Measurements from ENCODE around the gene SPDYE18. TPM values are rescaled to one million over a fixed set of nuclear protein-coding genes. Genes with fewer than 3 reads are reported as not detected.

Gene SPDYE18, protein sequence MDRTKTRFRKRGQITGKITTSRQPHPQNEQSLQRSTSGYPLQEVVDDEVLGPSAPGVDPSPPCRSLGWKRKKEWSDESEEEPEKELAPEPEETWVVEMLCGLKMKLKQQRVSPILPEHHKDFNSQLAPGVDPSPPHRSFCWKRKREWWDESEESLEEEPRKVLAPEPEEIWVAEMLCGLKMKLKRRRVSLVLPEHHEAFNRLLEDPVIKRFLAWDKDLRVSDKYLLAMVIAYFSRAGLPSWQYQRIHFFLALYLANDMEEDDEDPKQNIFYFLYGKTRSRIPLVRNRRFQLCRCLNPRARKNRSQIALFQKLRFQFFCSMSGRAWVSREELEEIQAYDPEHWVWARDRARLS
- 0.26 TPM in 1 of 2 replicates, not detected in the other for total RNA-seq

DNA sequence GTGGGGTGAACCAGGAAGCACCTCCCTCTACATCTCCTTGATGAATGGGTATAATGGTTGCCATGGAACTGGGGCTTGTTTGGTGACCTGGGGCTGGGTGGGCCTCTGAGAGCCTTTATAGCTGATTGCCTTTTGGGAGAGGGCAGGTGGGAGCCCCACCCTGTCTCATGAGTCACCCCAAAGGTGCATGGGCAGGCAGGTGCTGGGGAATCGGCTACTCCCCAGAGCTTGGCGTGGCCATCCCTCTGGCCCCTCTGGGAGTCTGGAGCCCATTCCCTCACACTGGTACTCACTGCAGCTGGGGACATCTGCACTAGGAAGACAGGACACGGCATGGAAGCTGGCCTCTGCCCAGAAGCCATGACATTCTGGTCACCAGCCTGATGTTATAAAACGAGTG is at the start of gene SPDYE18:
TSS of gene SPDYE18 (minus strand) at position 2 of the 400 bp plus-strand sequence. CDS start 2,046 bp downstream, outside the sequence.

DNA sequence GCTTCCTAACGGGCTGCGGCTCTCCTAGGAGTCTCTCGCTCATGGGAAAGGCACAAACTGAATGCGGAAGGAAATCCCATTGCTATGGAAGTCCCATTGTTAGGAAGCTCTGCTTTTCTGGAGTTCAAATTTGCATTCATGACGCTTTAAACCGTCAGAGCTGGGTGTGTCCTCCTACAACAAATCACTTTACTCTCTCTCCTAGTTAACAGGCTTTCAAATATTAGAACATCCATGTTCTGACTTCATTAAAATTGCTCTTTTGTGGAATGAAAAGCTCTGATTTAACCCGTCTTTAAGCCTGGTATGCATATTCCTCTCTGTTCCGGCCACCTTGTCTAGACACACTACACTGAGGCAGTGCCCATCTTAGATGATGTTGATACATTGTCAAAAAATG is 30.1 kb downstream of the SPDYE18 start, which contains the start of gene SPDYE17:
TSS of gene SPDYE17 (minus strand) at position 101 of the 400 bp plus-strand sequence. CDS start 1,791 bp downstream, outside the sequence.

Small RNAs within 50 kb of the gene (small RNA-seq; reads per million reads assigned to genes)
- not detected for gene RF00019

Other genes starting within 250 kb of the SPDYE18 start
- not detected in 2 replicates for gene SPDYE17, start 30.2 kb downstream of the SPDYE18 start, total RNA-seq
- 2.7 and 2.9 TPM in 2 replicates for gene CCDC146, start 60.1 kb upstream of the SPDYE18 start, total RNA-seq
- 1.7 and 3.5 TPM in 2 replicates for gene FGL2, start 137.3 kb upstream of the SPDYE18 start, total RNA-seq

Data from articular chondrocyte of knee joint (primary cell).